AG04450 (cell line): ENCODE data around the gene TEPSIN. TPM values are rescaled to one million over a fixed set of nuclear protein-coding genes. Genes with fewer than 3 reads are reported as not detected.

ENCODE experiments used
- CTCF ChIA-PET: fragments of 300-600, 350-600 bp; formaldehyde crosslinking; extraction: SDS; loops from one replicate; lab custom pipeline; 2022; ENCODE audit warnings: antibody characterized with exemption, inconsistent platforms; lab: Charles Lee
- POLR2A ChIA-PET: fragments of 350-600 bp; formaldehyde crosslinking; extraction: SDS; loops from one replicate; lab custom pipeline; 2021; ENCODE audit warnings: antibody characterized with exemption, inconsistent platforms; lab: Yijun Ruan, JAX
- DNase-seq: peaks from one replicate; pipeline ENCODE4 v3.0.0-alpha.2; 2011; ENCODE audit warnings: low read depth, low spot score
- H3K27ac ChIP-seq: one replicate; pipeline ENCODE4 v1.5.1; 2012; ENCODE audit warnings: low read depth, low read length, control low read depth
- H3K27me3 ChIP-seq: one replicate; pipeline ENCODE4 v1.6.0; 2012; ENCODE audit warnings: low read length; ENCODE audit not compliant: control insufficient read depth, insufficient read depth
- H3K4me3 ChIP-seq: 2 replicates; pipeline ENCODE4 v1.5.1; 2011; ENCODE audit warnings: mild to moderate bottlenecking, low read depth, low read length, control low read depth
- H3K9me3 ChIP-seq: 2 replicates; pipeline ENCODE4 v1.5.1; 2012; ENCODE audit warnings: low read length; ENCODE audit not compliant: control insufficient read depth, insufficient read depth
- polyA plus RNA-seq: library from polyadenylated mRNA; depleted of rRNA; stranded (reverse); fragments of >200 nt; gene quantifications from 2 replicates; pipeline ENCODE4 v1.2.3, GENCODE V29; 2011
- TF ChIP-seq, protein P1 (sequence below): IDR thresholded peaks from 2 replicates; pipeline ENCODE4 v1.5.1; 2011; ENCODE audit warnings: low read depth, low read length, control low read depth, inconsistent platforms

Gene TEPSIN
- polyA plus RNA-seq, 1 experiment: 7.5 TPM

DNA sequence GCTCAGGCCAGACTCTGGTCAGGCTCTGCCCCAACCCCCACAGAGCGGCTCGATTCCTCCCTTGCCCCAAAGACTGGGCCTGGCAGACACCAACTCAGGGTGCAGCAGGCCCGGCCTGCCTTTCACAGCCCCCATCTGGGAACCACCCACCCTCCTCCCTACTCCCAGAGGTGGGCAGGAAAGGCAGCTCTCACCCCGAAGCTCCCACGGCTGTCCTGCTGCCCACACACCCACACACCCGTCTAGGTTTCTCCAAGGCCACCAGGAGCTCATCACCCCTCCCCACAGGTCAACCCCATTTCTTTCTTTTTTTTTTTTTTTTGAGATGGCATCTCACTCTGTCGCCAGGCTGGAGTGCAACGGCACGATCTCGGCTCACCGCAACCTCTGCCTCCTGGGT is 19.9 kb downstream of the TEPSIN start:
- TF ChIP-seq, protein P1, sequence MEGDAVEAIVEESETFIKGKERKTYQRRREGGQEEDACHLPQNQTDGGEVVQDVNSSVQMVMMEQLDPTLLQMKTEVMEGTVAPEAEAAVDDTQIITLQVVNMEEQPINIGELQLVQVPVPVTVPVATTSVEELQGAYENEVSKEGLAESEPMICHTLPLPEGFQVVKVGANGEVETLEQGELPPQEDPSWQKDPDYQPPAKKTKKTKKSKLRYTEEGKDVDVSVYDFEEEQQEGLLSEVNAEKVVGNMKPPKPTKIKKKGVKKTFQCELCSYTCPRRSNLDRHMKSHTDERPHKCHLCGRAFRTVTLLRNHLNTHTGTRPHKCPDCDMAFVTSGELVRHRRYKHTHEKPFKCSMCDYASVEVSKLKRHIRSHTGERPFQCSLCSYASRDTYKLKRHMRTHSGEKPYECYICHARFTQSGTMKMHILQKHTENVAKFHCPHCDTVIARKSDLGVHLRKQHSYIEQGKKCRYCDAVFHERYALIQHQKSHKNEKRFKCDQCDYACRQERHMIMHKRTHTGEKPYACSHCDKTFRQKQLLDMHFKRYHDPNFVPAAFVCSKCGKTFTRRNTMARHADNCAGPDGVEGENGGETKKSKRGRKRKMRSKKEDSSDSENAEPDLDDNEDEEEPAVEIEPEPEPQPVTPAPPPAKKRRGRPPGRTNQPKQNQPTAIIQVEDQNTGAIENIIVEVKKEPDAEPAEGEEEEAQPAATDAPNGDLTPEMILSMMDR: no peak
- CTCF ChIA-PET: no interaction called here
- no peak for DNase-seq

DNA sequence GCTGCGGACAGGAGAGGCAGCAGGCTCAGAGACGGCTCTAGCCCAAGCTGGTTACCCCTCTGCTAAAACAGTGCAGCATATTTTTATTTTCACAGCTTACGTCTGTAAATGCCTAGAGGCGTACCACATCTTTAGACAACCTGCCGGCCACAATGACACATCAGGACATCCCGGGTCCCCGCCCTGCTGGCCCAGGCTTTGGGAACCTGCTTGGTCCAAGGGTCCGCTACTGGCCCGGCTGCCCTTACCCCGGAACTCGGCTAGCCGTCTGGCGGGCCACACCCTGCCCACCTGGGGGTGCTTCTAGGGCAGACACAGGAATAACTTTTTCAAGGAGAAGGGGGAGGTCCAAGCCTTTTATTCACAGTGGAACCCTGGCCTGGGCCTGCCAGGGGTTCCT is 20.4 kb downstream of the TEPSIN start:
- Histone ChIP-seq H3K27ac (no peak overlapping the region), H3K9me3 (no peaks in the 10 kb centered on the region; the same call in 1 of the 2 replicates), H3K27me3 (no peaks in the 10 kb centered on the region), H3K4me3 (no peak overlapping the region)
- ChIA-PET POLR2A (no interaction called here), CTCF (no interaction called here)
- TF ChIP-seq, protein P1: no peak
- no peak for DNase-seq

More for the DNA sequence above, 19.9 kb downstream of the TEPSIN start:
- Histone ChIP-seq H3K4me3 (no peak overlapping the region), H3K9me3 (no peaks in the 10 kb centered on the region; the same call in 1 of the 2 replicates), H3K27ac (no peak overlapping the region), H3K27me3 (no peaks in the 10 kb centered on the region)
- POLR2A ChIA-PET: no interaction called here

DNA sequence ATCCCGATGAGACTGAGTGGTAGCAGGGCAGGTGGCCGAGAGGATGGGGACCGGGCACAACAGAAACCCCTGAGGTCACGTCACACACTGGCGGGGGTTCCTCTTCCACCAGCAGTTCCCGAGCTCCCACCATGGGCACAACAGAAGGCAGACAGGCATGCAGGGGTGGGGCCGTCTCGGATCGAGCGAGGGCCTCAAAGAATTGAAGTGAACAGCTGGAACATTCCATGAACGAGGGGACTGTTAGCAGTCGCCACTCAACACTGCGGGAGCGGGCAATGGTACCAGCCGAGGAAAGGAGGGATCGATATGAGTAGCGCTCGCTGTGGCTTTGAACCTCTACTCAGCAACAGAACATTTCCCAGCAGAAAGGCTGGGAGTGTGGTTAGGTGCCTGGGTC is 21.4 kb downstream of the TEPSIN start:
- TF ChIP-seq, protein P1: no peak
- no peaks in the 10 kb centered on the region for H3K27me3 ChIP-seq
- DNase-seq: no peak
- POLR2A ChIA-PET: no interaction called here
- no peak overlapping the region for H3K4me3 ChIP-seq
- no peaks in the 10 kb centered on the region; the same call in 1 of the 2 replicates for H3K9me3 ChIP-seq
- H3K27ac ChIP-seq: no peak overlapping the region
- CTCF ChIA-PET: no interaction called here

DNA sequence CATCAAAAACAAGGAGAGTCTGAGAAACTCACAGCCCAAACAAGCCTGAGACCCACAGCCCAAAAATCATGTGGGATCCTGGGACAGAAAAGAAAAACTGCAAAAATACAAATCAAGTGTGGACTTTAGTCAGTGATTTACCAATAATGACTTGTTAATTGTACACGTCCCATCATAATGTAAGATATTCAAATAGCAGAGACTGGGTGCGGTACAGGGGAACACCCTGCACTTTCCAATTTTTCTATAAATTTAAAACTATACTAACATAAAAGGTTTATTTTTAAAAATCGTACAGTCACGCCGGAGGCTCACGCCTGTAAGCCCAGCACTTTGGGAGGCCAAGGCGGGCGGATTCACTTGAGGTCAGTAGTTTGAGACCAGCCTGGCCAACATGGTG is 24.9 kb downstream of the TEPSIN start:
- H3K27ac ChIP-seq: no peak overlapping the region
- TF ChIP-seq, protein P1: no peak
- ChIA-PET POLR2A (no interaction called here), CTCF (no interaction called here)
- DNase-seq: no peak
- H3K27me3 ChIP-seq: no peaks in the 10 kb centered on the region
- no peak overlapping the region for H3K4me3 ChIP-seq
- no peaks in the 10 kb centered on the region for H3K9me3 ChIP-seq

DNA sequence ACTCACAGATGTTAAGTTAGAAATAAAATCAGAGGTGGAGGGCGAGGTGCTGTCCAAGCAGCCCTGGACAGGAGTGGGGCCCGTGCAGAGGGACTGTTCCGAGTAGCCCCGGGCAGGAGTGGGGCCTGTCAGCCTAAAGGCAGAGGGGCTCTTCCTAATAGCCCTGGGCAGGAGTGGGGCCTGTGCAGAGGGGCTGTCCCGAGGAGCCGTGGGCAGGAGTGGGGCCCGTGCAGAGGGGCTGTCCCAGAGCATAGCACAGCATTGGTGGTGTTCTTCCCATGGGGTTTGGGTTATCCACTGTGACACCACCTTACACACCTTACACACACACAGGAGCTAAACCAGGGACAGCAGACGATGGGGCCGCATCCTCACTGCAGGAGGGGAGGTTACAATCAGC is 26.5 kb downstream of the TEPSIN start:
- Histone ChIP-seq H3K9me3 (no peaks in the 10 kb centered on the region; the same call in 1 of the 2 replicates), H3K4me3 (no peak overlapping the region), H3K27me3 (no peaks in the 10 kb centered on the region), H3K27ac (no peak overlapping the region)
- POLR2A ChIA-PET: no interaction called here
- DNase-seq: no peak
- CTCF ChIA-PET: no interaction called here
- TF ChIP-seq, protein P1: no peak
